Measurements from ENCODE around the gene CCR2. TPM values are rescaled to one million over a fixed set of nuclear protein-coding genes. Genes with fewer than 3 reads are reported as not detected.

Gene CCR2
- total RNA-seq, 2 donors from 2014 or later: 2.9 to 17.5 TPM

Other genes starting within 250 kb of the CCR2 start
- gene CCR1, start 145.8 kb upstream of the CCR2 start, total RNA-seq: 1 to 10 TPM in 1 of 2 donors, under 1 TPM in 1; 0.66 to 1.8 TPM
- gene CCR3, start 111.7 kb upstream of the CCR2 start, total RNA-seq: not detected
- gene CCR5, start 16.8 kb downstream of the CCR2 start, total RNA-seq: 10 to 100 TPM in 1 of 2 donors, 1 to 10 TPM in 1; 2.2 to 13.8 TPM
- 1 to 10 TPM; 2.1 to 3.7 TPM for gene CCRL2, start 53.1 kb downstream of the CCR2 start, total RNA-seq
- not detected for gene LTF, start 110.8 kb downstream of the CCR2 start, total RNA-seq
- not detected for gene RTP3, start 143.9 kb downstream of the CCR2 start, total RNA-seq
- not detected for gene LRRC2, start 212.2 kb downstream of the CCR2 start, total RNA-seq

Measured in activated T-helper 17 cell treated with anti-CD3 and anti-CD28 coated beads, Interleukin-2, amount 50 U/mL, for 72 hours (primary cell).